GM19193 (cell line): Measurements from ENCODE around the gene TERT.

Source experiments
- POLR2A ChIP-seq: IDR thresholded peaks from 4 replicates; pipeline ENCODE4 v1.6.1; 2011; ENCODE audit not compliant: insufficient read depth, insufficient read length; ENCODE audit errors: extremely low read depth

The TERT gene

DNA sequence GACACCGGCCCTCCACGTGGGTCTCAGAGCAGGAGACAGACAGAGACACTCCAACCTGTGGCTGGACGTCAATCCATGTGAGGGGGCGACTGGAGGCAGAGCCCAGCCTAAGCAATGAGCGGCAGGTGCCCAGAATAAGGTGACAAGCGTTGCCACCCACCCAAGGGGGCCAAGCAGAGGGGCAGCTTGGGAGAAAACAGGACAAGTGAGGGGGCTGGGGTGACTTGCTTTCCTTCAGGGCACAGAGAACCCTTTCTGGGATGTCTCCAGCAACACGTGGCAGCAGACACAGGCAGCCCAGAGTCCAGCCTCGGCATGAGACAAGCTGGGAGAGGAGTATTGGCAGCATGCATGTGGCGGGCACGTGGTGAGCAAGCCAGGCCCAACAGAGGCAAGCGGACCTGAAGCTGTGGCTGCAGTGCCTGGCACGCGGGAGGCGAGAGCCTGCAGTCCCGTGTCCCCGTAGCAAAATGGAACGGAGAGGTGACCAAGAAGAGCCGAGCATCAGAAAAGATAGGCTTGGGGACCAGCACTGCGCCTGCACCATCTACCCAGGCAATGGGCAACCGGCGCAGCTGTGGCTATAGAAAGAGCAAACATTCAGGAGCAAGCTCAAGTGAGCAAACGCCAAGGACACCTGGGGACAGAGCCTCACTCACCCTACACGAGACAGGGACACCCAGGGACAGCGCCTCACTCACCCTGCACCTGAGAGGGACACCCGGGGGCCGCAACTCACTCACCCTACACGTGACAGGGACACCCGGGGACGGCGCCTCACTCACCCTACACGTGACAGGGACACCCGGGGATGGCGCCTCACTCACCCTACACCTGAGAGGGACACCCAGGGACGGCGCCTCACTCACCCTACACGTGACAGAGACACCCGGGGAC is 6.2 kb downstream of the TERT start:
- no peak for TF ChIP-seq POLR2A

DNA sequence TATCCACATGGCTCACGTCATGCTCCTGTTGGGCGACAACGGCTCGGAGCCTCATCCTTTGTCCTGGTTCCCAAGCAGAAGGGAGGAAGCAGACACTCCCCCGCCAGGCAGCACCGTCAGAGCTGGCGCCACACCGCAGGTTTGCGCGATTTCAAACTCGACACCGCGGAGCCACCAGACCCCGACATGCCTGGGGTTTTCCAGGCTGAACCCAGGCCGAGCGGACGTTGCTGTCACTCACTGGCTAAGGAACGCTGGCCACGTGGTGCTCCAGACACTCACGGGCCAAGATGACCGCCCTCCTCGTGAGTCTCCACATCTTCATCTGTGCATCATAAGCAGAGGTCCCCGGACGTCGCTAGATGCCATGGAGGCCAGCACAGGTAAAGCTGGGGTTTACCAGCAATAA is 9.0 kb downstream of the TERT start:
- TF ChIP-seq POLR2A, result no peak

DNA sequence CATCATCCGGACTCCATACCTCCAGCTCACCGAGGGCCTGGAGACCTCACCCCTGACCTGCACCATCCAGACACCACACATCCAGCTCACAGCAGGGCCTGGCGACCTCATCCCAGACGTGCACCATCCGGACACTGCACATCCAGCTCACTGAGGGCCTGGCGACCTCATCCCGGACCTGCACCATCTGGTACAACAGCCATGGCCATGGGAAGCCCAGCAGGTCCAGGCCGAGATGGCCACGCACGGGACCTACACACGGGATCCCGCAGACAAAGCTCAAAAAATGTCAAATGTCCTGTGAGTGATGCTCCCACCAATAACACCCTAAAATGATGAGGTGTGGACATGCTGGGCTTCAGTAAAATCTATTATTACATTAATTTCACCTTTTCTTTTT is 9.7 kb downstream of the TERT start:
- no peak for TF ChIP-seq POLR2A

DNA sequence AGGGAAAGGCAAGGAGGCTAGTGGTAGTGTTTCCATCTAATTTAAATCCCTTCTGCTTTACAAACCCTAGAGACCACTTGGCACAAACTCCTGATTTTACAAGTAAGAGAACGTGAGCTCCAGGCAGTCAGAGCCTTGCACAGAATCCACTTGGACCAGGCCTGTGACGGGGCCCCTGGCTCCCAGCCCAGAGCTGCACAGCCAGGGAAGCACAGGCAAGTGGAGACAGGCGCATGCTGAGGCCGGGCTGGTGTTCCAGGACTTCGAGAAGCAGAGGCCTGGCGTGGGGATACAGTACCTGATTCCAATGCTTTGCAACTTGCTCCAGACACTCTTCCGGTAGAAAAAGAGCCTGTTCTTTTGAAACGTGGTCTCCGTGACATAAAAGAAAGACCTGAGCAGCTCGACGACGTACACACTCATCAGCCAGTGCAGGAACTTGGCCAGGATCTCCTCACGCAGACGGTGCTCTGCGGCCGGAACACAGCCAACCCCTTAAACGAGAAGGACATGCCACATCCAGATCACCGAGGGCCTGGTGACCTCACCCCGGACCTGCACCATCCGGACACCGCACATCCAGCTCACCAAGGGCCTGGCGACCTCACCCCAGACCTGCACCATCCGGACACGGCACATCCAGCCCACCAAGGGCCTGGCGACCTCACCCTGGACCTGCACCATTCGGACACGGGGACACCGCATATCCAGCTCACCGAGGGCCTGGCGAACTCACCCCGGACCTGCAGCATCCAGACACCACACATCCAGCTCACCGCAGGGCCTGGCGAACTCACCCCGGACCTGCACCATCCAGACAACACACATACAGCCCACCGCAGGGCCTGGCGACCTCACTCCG is 12.5 kb downstream of the TERT start:
- TF ChIP-seq POLR2A, result no peak

DNA sequence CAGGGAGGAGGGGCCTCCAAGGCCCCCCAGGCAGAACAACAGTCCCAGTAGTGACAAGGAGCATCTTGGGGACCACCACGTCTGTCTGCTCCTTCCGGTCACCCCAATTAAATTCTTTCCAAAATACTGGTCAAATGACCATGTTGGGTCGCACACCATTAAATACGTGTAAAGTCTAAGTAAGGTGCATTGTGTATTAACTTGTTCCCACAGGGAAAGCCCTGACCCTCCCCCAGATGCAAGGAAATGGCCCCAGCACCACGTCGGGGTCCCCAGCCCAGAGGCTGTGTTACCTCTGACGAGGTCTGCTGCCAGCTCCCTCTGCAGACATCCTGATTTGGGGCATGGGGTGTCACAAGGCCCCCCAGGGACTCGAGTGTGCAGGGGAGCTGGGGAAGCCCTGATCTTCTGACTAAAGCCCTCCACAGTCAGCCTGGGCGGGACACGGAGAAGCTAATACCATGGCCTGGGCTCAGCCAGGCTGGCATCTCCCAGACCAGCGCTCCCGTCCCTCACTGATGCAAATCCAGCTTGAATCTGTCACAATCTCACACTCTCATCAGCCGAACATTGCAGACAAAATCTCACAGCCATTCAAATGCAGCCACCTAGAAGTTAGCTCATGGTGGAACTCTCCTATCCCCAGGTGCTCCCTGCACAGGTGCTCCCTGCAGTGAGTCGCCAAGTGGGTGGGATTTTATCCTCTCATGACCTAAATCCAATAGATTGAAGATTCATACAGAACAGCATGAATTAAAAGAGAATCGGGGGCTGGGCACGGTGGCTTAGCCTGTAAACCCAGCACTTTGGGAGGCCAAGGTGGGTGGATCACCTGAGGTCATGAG is 13.6 kb downstream of the TERT start:
- no peak for TF ChIP-seq POLR2A

DNA sequence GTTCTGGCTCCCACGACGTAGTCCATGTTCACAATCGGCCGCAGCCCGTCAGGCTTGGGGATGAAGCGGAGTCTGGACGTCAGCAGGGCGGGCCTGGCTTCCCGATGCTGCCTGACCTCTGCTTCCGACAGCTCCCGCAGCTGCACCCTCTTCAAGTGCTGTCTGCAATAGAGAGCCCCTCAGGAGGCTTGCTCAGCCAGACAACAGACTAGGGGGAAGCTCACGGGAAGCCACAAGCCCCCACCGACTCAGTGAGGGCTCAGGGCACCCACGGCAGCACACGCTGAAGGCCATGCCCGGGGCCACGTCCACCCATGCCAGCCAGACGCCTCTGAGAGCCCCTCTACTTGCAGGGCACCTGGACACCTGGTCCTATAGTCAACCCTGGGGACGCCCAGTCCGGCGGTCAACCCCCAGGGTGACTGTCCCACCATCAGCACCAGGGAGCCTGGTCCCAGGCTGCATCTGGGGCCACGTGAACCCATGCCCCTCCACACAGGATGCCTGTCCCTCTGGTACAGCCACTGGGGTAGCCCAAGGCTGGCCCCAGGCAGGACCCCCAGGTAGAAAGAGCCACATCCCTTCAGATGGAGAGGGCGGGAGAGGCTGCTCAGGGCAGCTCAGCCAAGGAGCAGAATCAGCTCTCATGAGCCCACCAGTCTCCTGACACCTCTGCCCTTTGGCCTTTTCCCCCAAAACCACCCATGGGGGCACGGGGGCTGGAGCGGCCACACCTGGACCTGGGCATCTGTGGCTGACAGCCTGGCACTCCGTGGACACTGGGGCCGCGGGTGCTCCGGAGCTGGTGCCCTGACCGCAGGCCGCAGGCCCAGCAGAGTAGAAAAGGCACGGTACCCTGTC is 14.5 kb downstream of the TERT start:
- no peak for TF ChIP-seq POLR2A

DNA sequence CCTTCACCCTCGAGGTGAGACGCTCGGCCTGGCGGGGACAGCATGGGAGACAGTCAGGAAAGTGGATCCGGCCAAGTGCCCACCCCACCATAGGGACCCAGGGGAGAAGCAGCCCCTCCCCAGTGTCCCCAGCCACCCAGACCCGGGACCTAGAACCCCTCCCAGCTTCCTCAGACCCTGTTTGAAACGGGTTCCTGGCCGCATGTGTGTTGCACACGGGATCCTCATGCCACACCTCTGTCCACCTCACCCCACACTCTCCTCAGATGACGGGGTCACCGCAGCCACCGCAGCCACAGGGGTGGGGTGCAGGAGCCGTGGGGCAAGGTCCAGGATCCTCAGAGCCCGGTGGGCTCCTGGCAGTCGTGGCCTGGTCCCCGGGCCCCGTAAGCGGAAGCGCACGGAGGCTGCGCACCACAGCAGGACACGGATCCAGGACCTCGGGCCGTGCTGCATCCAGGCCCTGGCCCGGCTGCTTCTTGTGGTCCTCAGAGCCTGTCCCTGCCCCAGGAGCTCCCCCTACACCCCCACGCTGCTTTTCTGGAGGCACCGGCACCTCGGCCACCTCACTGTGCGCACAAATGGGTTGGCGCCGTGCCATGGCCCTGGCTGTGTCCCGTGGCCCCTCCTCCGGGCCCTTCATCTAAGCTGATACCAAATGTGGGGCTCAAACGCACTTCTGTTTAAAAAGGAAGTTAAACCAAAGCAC is 15.3 kb downstream of the TERT start:
- TF ChIP-seq POLR2A, result no peak

DNA sequence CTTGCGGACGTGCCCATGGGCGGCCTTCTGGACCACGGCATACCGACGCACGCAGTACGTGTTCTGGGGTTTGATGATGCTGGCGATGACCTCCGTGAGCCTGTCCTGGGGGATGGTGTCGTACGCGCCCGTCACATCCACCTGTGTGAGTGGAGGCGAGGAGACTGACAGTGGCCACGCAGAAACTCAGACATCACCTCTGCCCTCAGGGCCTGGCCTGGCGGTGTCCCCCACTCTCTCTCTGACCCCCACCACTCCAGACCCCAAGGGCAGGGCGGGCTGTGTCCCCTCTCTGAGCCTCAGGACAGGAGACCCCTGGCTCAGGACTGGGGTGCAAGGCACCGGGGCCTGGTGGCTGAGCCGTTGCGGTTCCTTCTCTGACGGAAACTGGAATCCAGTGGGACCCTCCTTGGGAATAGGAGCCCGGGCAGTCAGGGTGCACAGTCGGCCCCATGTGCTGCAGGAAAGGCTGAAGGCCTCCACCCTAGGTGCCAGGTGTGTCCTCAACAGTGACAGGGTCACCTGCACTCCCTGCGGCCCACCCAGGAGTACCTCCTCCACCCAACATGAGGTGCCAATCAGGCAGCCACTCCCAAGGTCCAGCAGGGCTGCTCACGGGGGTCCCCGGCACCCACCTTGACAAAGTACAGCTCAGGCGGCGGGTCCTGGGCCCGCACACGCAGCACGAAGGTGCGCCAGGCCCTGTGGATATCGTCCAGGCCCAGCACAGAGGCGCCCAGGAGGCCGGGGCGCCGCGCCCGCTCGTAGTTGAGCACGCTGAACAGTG is 16.0 kb downstream of the TERT start:
- no peak for TF ChIP-seq POLR2A

DNA sequence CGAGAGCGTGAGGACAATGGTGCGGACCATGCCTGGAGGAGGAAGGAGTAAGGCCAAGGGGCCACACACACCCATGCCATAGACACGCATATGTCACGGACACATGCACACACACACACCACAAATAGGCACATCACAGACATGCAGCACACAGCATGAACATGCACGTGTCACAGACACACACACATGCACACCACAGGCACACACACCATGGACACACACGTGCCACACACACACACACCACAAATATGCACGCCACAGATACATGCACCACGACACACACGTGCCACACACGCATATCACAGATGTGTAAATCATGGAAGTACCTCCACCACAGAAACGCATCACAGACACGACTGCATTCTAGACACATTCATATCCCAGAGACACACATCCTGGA is 16.7 kb downstream of the TERT start:
- no peak for TF ChIP-seq POLR2A

DNA sequence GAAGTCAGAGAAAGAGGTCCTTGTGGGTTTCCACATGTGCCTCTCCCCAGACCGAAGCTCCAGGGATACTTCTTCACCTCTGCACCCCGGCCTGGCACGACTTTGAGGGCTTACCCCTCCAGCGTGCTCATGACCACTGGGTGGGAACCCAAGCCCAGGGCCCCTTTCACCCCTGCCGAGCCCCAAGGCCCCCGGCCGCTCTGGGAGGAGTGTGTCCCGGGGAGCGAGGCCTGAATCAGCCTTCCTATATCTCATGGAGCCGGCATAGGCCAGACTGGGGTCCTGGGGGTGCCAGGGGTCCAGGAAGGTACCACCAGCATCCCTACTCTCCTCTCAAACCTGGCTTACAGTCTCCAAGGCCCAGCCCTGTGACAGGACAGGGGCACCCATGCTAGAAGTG is 17.1 kb downstream of the TERT start:
- TF ChIP-seq POLR2A, result no peak

DNA sequence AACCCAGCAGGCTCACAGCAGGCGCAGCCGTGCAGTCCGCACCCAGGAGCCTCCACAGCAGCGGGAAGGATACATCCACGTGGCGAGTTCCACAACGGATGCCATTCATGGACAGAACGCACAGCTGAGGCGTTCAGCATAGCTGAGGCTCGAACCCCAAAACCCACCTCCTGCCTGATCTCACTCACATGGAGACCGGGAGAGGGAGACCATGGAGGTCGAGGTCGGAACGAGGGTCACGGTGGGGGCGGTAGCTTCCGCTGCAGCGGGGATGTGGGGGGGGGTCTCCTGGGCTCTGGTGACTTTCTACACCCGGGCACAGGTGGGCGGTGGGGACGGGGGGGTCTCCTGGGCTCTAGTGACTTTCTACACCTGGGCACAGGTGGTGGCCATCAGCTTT is 17.5 kb downstream of the TERT start:
- TF ChIP-seq POLR2A, result no peak

DNA sequence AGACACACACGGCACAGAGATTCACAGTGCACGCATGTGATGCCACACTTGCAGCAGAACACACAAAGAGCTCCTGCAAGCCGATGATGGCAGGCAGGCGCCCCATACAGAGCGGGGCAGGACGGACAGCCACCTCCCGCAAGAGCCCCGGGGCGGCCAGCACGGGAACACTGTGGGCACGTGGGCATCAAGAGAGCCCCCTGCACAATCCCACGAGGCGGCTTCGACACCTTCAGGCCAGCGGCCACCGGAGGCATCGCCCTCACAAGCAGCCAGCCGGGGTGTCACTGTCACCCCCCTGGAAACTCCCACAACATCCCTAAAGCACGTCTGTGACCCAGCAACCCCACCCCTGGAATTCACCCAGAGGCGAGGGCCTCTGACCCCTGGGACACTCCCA is 17.9 kb downstream of the TERT start:
- TF ChIP-seq POLR2A, result no peak

DNA sequence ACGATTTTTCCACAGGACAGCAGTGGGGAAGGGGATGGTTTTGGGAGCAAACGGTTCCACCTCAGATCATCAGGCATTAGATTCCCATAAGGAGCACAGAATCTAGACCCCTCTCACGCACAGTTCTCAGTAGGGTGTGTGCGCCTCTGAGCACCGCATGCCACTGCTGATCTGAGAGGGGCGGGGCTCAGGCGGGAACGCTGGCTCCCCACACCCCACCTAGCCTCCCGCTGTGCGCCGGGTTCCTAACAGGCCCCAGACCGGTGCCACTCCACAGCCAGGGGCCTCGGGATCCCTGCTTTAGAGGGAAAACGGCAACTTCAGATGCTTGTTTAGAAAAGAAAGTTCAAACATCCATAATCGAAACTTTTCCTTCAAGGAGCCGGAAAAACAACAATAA is 20.4 kb downstream of the TERT start:
- TF ChIP-seq POLR2A, result no peak
